T-helper 9 cell (primary cell): ENCODE measurements around the gene PTPRT.

Source experiments
- DNase-seq: peaks from one replicate; pipeline ENCODE4 v3.0.0-alpha.2; 2020

The PTPRT gene

DNA sequence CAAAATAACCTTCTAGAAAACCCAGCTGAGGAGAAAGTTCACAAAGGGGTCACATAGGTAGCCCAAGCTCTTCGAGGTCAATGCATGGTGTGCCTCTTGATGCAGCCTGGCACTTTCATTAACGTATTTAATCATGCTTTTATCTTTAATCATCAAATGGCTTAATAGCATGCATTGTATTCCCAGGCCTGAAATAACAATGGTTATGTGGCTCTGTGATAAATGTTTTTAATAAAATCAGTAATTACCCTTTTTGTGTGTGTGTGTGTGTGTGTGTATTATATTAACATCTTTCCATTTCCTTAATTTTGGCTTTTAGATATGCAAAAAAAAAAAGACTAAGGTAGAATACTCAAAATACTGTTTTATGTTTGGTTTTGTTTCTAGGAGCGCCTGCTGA lies 681.8 kb downstream of the PTPRT start:
- DNase-seq = no peak

DNA sequence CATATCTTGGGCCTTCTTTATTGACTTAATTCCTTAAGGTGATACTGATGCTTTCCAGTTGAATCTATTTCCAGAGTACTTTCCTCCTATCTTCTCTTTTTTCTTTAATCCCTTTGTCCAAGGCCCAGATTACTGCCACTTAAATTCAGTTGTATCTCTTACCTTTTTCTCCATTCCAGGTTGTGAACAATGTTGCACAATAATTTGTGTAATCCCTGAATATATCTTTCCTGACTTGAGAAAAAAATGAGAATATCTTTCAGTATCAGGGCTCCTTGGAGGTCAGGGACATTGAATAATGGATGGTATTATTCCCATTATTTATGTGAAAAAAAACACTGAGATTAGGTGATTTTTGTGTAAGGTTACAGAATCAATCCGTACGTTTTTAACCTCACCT lies 683.3 kb downstream of the PTPRT start:
- DNase-seq = no peak

DNA sequence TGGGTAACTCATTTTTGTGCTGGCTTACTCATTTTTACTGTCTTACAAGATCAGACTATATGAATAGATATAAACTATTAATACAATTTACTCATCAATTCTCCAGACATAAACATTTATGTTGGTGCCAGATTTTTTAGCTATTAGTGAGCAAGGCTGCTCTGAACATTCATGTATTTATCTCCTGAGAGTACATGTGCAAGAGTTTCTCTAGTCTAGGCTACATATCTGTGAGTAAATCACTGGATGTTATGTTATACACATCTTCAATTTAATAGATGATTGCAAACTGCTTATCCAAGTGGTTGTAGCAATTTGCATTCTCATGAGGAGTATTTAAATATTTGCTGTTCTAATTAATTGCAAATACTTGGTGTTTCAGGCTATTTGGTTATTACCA lies 687.1 kb downstream of the PTPRT start:
- no peak for DNase-seq

DNA sequence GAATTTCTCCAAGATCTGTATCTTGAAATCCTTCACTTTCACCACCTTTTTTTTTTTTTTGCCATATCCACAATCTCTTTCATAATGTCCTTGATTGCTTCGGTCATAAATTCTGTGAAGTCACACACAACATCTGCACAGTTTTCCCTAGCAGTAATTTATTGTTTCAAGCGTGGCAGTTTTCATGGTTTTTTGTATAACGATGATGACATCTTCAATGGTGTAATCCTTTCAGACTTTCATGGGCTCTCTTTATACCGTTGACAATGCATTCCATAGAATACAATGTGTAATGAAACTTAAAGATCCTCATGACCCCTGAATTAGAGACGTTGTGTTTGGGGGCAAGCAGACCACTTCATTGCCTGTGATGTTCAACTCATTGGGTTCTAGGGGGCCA lies 693.1 kb downstream of the PTPRT start:
- DNase-seq = no peak

DNA sequence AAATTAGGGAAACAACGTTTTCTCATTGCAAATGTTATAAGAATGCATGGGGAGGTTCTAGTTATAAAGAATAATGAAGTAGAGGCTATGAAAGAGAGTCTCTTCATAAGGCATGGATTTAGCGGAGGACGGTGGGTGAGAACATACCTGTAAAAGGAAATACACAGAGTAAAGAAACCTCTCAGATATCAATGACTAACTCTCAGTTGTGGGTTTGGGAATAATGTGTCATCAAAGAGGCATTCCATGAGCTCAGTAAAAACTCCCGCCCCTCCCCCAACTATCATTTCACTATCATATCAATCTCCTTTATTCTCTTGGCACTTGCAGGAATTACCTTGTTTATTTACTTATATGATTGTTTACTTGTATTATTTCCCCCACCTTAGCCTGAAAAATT lies 695.4 kb downstream of the PTPRT start:
- no peak for DNase-seq

DNA sequence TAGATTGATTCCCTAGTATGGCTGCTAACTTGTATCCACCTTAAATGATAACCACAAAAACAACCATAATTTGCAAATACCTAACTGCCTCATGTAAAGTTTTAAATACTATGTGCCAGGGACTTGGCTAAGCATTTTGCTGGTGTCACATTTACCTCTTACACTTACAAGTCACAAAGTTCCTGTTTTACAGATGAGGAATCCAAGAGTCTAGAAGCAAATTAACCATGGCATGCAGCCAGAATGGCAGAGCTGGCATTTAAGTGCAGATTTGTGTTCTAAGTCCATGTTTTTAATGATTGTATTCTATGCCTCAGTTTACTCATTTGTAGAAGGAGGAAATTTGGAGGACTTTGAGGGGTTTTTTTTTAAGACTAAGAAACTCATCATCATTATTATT lies 696.7 kb downstream of the PTPRT start:
- no peak for DNase-seq

DNA sequence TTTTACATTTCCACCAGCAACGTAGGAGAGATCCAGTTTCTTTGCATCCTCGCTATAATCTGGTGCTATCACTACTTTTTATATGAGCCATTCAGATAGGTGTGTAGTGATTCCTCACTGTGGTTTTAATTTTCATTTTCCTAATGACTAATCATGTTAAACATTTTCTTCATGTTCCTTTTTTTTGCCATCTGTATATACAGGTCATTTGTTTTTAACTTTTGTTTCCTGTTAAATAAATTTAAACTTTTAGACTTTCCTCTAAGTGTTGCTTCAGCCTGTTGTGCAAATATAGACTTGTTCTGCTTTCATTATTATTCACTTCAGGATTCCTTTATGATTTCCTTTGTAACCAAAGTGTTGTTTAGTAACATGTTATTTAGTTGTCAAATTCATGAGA lies 697.4 kb downstream of the PTPRT start:
- DNase-seq = no peak

DNA sequence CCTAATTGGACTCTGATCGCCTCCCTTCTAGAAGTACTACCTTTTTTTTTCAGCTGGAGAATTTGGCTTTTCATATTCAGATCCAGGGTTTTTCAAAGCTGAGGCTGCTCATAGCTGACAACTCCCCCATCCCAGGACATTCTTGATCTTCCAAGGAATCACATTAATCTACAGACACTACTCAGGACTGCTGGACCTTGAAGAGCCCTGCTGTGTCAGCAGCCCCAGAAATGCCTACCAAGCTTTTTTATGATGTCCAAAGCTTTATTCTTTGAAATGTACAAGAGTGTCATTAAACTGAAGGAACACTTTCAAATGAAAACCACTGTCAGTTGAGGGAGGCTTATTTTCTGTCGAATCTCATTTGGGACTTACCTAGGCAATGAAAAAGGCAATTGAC lies 704.1 kb downstream of the PTPRT start:
- DNase-seq = no peak

DNA sequence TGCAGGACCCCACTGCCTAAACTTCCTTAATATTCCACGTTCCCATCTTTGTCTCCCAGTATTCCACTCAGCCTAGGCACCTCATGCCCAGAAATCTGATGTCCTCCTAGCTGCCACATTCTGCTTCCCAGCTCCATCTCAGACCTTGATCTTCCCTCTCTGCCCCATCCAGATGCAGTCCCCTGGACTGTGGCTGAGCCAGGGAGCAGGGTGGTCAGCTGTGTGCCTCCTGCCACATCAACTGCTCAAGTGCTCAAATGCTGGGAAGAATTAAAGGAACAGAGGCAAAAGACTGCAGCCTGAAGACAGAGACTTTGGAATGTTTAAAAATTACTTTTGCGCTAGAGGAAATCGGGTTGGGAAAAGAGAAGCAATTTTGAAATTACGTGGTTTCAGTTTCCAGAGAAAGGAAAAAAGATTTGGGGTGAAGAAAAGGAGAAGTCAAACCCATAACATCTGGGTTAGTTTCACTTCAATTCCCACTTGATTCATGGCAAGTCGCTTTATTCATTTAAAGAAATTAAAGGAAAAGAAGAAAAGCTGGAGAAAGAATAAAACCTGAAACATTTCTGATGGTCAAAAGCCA lies 704.8 kb downstream of the PTPRT start:
- DNase-seq = no peak

DNA sequence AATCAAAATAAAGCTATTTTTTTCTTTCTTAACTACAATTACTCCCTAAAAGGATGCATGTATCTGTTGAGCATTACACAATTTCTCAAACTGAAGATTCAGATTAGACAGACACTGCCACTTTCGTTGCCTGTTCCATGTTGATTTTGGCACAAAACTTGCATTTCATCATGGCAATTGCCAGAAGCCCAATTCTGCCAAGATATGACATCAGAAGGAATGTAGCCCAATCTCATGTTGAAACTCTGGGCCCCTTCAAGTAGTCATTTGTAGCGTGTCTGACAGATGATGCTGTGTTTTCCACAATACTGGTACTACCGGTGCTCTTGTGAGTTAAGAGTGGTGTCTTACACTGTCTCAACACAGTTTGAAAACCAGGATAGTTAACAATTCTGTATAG lies 705.4 kb downstream of the PTPRT start:
- DNase-seq = no peak

DNA sequence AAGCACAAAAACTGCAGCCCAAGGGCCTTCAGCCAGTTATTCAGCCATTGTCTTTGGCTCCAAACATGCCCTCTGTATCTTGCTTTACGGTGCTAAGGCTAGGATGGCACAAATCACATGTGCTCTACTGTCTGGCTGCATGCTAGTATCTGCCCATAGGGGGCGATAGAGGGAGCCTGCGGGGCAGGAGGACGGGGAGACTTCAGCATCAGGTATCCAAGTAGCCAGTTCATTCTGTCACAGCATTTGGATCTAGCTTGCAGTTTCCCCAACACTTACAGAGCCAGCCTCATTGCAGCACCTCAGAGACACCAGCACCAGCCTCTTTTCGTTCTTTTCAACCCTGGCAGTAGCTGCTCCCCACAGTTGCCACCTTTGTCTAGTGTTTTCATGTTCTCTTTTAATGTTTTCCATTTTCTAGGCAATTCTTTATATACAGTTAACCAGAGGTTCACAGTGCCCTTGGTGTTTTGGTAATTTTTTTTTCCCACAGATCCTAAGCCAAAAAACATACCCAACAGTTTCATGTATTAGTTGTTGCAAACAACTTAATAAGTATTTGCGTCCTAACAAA lies 705.9 kb downstream of the PTPRT start:
- DNase-seq = no peak

DNA sequence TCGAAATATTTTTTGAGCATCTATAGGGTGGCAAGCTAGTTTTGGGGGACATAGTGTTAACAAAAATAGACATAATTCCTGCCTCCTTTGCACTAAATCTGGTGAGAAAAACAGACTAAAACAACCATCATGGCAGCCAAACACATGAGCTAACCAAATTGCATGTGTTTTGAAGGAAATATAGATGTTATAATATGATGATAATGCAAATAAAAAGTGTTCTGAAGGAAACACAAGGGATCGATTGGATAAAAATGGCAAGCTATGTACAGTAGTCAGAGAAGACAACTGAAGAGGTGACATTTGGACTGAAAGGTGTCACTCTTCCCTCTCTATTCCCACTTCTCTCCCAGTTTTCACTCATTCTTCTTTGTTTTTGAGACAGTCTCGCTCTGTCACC lies 706.9 kb downstream of the PTPRT start:
- DNase-seq = no peak

DNA sequence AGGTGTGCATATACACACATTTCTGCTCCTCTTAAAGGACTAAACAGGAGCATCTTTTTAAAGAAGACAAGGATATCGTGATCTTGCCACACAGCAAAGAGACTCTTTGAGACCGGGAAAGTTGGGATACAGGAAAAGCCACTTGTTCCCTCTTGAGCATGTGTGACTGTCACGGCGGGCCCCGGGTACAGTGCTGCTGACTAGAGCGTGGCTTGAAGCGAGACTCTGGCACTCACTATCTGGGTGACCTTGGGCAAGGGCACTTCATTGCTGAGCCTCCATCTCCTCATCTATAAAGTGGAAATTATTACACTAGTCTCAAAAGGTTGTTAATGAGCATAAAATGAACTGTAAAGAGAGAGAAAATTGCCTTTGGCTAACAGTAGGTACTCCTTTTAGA lies 713.9 kb downstream of the PTPRT start:
- no peak for DNase-seq

DNA sequence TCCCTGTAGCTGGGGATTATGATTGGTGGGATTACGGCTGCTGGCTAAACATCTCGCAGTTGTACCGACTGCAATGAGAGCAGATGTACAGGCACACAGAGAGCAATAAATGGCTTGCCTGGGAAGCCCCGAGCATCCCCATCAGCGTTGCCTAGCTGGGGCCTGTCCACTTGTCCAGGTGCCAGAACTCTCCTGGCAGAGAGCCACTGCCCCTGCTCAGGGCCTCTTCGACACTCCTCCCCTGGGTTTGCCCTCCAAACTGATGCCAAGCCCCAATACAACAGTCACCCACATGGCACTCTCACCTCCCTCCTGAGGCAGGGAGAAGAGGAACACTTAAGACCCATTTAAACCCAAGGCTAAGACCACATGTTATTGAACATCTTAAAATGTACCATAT lies 715.1 kb downstream of the PTPRT start:
- no peak for DNase-seq

DNA sequence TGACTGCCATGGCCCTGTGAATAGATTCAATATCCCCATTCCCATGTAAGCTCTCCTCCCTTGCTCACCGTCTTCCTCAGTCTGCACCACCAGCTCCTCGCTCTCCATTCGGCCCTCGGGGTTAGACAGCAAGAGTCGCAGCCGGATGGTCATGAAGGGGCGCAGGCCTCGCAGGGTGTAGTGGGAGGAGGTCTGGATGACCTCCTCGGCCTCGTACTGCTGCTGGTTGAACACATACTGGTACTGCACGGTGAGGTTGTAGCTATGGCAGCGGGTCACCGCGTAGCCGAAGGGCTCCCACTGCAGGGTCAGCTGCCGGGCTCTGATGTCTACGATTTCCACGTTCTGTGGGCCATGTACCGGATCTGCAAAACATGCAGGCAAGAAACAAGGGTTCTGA lies 717.5 kb downstream of the PTPRT start:
- DNase-seq = no peak

DNA sequence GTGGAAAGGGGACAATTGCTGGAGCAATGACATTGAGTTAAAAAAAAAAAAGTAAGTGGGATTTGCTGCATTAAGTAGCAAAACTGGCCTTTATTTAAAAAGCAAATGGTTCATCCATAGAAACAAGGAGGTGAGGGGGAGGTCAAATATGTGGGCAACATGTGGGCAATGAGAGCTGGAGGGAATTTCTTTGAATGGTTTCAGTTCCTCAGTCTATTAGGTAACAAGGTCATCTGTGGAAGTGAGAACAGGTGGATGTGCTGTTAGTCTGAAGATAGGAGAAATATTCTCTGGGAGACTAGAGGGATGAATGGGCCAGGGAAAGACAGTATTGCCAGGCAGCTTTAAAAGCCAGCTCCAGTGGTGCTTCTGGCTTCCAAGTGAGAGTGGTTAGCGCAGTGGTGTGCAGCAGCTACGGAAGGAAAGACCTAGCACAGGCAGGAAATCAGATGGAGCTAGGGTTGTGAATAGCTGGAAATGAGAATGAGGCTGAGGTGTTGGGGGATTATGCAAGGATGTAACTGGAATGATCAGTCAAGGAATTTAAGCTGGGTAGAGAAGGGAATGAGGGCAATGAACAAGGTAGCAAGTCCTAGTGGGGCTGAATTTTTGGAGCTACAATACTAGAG lies 727.6 kb downstream of the PTPRT start:
- DNase-seq = no peak

DNA sequence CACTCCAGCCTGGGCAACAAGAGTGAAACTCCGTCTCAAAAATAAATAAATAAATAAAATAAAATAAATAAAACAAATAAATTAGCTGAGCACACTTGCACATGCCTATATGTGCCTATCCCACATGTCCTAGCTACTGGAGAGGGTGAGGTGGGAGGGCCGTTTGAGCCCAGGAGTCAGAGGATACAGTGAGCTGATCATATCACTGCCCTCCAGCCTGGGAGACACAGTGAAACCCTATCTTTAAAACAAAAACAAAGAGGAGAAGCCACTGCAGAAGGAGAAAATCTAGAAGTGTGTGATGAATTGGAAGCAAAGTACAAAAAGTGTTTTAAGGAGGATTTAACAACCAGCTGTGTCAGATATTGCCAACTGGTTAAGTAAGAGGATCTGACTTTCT lies 728.4 kb downstream of the PTPRT start:
- DNase-seq = no peak

DNA sequence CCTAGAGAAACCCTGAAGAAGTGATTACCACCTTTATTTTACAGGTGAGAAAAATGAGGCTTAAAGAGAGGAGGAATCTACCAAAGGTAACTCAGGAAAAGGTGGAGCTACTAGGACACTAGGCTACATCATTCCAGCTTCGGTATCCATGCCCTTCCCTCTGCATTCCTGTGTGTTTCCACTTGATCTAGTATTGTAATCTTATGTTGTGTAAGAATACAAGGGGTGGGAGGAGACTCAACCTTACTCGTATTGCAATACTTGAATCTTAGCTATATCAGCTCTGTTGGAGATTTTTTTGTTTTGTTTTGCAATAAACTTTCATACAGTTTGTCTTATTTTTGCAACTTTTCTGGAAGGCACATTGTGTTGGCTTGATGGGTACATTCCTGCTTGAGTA lies 742.4 kb downstream of the PTPRT start:
- DNase-seq = no peak

DNA sequence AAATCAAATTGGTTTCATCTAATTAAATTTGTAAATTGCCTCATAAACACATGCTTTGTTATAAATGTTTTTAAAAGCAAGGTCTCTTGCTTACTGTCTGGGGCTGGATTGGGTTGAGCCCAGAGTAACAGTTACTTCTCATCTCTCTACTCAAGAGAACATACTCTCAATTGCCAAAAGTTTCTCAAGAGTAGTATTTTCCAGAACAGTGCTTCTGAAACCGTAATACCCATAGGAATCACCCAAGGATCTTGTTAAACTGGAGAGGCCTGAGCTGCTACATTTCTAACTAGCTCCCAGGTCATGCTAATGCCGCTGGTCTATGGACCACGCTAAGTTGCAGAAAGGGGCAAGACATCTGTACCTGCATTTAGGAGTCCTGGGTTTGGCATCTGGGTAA lies 744.9 kb downstream of the PTPRT start:
- DNase-seq = no peak

DNA sequence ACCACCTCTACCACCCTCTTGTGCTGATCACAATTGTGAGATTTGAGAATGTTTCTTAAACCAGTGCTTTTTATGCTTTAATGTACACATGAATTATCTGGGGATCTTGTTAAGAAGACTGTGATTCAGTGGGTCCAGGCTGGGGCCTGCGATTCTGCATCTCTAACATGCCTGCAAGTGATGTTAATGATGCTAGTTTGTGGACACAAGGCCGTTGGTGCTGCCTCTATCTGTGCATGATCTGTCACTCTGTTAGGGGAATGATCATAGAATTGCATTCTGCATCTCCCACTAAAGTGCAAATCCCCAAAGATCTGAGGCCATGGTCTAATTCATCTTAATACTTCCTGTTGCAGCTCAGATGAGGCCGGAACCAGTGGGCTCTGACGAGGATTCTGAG lies 746.5 kb downstream of the PTPRT start:
- no peak for DNase-seq

DNA sequence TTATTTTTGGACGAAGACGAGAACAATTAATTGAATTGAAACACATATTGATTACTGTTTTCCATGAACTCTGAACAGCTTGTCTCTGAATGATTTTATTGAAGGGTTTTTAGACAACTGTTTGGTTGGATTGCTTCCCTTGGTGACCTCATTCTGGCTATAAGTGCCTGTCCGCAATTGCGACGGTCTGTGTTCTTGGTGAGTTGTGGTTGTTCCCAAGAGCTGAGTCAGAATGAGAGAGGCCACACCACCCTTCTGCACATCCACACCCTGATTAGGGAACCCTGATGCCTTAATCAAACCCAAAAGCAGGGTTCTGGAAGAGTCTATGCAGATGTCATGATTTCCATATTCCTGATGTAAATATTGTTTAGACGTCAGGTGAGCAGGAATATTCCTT lies 747.0 kb downstream of the PTPRT start:
- DNase-seq = no peak

DNA sequence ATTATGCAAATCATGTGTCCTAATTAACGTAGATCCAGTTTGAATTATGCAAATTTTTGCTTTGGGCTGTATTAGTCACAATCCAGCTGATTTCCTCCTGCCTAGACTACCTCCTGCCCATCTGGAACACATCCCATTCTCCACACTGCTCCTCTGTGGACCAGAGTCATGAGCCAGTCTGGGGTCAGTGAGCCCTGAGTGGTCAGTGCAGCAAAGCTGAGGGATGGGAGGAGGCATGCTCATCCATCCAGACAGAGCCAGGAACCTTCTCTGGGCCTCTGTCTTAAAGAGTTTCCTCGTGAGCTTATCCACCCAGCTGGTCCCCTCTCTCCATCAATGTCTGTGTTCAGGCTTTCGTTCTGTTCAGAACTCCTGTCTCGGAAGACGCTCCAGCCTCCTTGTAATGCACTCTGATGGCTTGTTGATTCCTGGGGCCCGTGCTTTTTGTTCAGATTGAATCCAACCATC lies 747.8 kb downstream of the PTPRT start:
- DNase-seq = no peak

DNA sequence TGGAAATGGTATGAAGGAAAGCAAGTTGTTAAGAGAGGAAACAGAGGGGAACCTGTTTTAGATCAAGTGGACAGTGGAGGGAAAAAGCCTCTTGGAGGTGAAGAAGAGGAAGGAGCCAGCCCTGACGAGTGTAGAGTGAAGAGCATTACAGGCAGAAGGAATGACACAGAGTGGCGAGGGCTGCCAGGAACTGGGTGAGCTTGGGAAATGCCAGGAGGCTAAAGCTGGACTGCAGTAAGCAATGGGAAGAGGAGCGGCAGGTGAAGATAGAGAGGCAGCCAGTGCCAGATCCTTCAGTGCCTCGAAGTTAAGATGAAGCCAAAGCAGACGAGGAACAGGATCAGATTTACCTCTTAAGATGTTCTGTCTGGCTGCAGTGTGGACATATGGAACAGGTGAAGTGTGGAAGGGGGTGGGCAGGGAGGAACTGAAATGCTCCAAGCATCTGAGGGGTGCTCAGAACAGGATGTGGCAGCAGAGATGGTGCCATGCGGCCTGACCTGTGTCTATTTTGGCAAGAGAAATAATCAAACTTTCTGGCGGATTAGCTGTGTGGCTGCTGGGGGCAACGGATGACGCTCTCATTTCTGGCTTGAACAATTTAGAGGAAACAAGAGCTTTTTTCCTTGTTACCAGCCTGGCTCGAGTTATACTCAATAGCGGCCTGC lies 748.4 kb downstream of the PTPRT start:
- no peak for DNase-seq

DNA sequence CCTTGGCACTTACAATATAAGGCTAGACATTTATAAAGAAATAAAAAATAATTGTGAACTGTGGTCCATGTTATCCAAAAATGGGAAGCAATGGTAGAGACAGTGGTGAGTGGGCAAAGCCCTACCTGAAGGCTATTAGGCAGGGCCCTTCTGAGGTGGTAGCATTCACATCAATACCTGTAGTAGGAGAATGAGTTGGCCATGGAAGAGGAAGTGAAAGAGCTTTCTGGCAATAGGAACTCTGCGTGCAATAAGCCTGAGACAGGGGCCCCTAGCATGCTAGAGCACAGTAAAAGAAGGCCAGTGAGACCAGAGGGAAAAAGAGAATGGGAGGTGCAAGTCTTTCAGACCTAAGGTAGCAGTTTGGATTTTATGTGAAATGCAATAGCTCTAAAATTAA lies 754.5 kb downstream of the PTPRT start:
- DNase-seq = no peak
